HCT116 (cell line): ENCODE data around the gene BHMT. TPM values are rescaled to one million over a fixed set of nuclear protein-coding genes. Genes with fewer than 3 reads are reported as not detected.

Source experiments
- ATAC-seq: fragments of 200-7000 bp; cut with Tn5 transposase; 2 replicates; pipeline ENCODE4 v1.9.1; 2020; ENCODE audit warnings: mild to moderate bottlenecking, moderate library complexity
- BruUV-seq: library from RNA; stranded (reverse); fragments of 400-500 nt; replicated peaks from 2 replicates; lab custom pipeline; 2021; lab: Mats Ljungman, UMichigan
- CTCF ChIA-PET: fragments of 300-600 bp; sonication (Branson Sonifier 250); formaldehyde crosslinking; loops from one replicate; lab custom pipeline; 2021; ENCODE audit warnings: antibody characterized with exemption; lab: Charles Lee
- POLR2A ChIA-PET: fragments of 300-600, 350-600 bp; sonication (Branson Sonifier 250); formaldehyde crosslinking; loops from one replicate; lab custom pipeline; 2021; ENCODE audit warnings: antibody characterized with exemption; lab: Charles Lee
- RAD21 ChIA-PET, 2 experiments: fragments of 300-600 bp; sonication (Branson Sonifier 250); formaldehyde crosslinking; loops; one replicate each; lab custom pipeline; 2023; ENCODE audit warnings: low total read pairs in 2 of 2; ENCODE audit not compliant: uncharacterized antibody in 2 of 2, unreplicated experiment in 2 of 2, low non-redundant PET in 1 of 2; lab: Charles Lee
- DNase-seq: peaks from one replicate; pipeline ENCODE4 v3.0.0-alpha.2; 2010; ENCODE audit warnings: low read depth, low spot score
- H2AFZ ChIP-seq: fragments of 200-600 bp; shearing (Covaris generic), sonication (generic); 2 replicates; pipeline ENCODE4 v1.6.1; 2017; ENCODE audit warnings: low read depth, mixed run types, mixed read lengths, antibody characterized with exemption, low read length; ENCODE audit not compliant: poor library complexity, severe bottlenecking
- H3K27ac ChIP-seq: 2 replicates; pipeline ENCODE4 v1.5.1; 2012; ENCODE audit warnings: low read depth, low read length
- H3K27me3 ChIP-seq: fragments of 200-600 bp; sonication (generic); 2 replicates; pipeline ENCODE4 v1.6.1; 2016; ENCODE audit warnings: mixed run types, low read length, mixed read lengths; ENCODE audit not compliant: insufficient read depth
- H3K36me3 ChIP-seq, 2 experiments: fragments of 200-500 bp in 1 of 2; fragments of 200-600 bp in 1 of 2; sonication (Bioruptor generic) in 1 of 2; sonication (generic) in 1 of 2; 2 replicates each; pipeline versions ENCODE4 v1.5.1 to v1.6.1; 2014 to 2016; ENCODE audit warnings: low read length in 2 of 2, inconsistent platforms in 1 of 2, mixed read lengths in 1 of 2, mixed run types in 1 of 2; ENCODE audit not compliant: insufficient read depth in 2 of 2, control insufficient read depth in 1 of 2
- H3K4me1 ChIP-seq, 2 experiments: fragments of 200-600 bp in 1 of 2; sonication (generic) in 1 of 2; 2 replicates each; pipeline versions ENCODE4 v1.5.1 to v1.6.1; 2012 to 2017; ENCODE audit warnings: low read length in 2 of 2, inconsistent platforms in 1 of 2, mild to moderate bottlenecking in 1 of 2, mixed read lengths in 1 of 2, mixed run types in 1 of 2, moderate library complexity in 1 of 2; ENCODE audit not compliant: insufficient read depth in 2 of 2, control insufficient read depth in 1 of 2
- H3K4me2 ChIP-seq: fragments of 200-600 bp; sonication (generic); 2 replicates; pipeline ENCODE4 v1.6.1; 2017; ENCODE audit warnings: mixed run types, low read length, mixed read lengths
- H3K4me3 ChIP-seq, 2 experiments: fragments of 200-600 bp in 1 of 2; sonication (generic) in 1 of 2; replicated peaks in 1 of 2; 2 replicates each; pipeline ENCODE4 v1.5.1; 2011 to 2016; ENCODE audit warnings: low read length in 2 of 2, control low read depth in 1 of 2, low read depth in 1 of 2, mild to moderate bottlenecking in 1 of 2, mixed read lengths in 1 of 2, mixed run types in 1 of 2
- H3K79me2 ChIP-seq: fragments of 200-600 bp; sonication (generic); 2 replicates; pipeline ENCODE4 v1.6.1; 2017; ENCODE audit warnings: mild to moderate bottlenecking, mixed run types, low read length, moderate library complexity, mixed read lengths; ENCODE audit not compliant: insufficient read depth
- H3K9ac ChIP-seq: fragments of 200-600 bp; sonication (generic); 2 replicates; pipeline ENCODE4 v1.6.1; 2016; ENCODE audit warnings: low read length, mixed read lengths
- H3K9me2 ChIP-seq: fragments of 200-600 bp; sonication (generic), shearing (Covaris generic); 2 replicates; pipeline ENCODE4 v1.6.1; 2017; ENCODE audit warnings: mixed run types, mild to moderate bottlenecking, moderate library complexity; ENCODE audit not compliant: insufficient read depth
- H3K9me3 ChIP-seq, 2 experiments: fragments of 200-500 bp in 1 of 2; fragments of 200-600 bp in 1 of 2; sonication (Bioruptor generic) in 1 of 2; sonication (generic) in 1 of 2; 2 replicates each; pipeline ENCODE4 v1.6.1; 2014 to 2017; ENCODE audit warnings: low read length in 2 of 2, mixed read lengths in 2 of 2, inconsistent platforms in 1 of 2, low read depth in 1 of 2, mild to moderate bottlenecking in 1 of 2, mixed run types in 1 of 2, moderate library complexity in 1 of 2; ENCODE audit not compliant: control insufficient read depth in 1 of 2, insufficient read depth in 1 of 2
- H4K20me1 ChIP-seq: fragments of 200-600 bp; sonication (generic), shearing (Covaris generic); 2 replicates; pipeline ENCODE4 v1.6.1; 2017; ENCODE audit warnings: mixed run types, mild to moderate bottlenecking, moderate library complexity; ENCODE audit not compliant: insufficient read depth
- ELF1 ChIP-seq: IDR thresholded peaks from 2 replicates; pipeline ENCODE4 v1.6.1; 2012; ENCODE audit warnings: low read depth, borderline replicate concordance
- EZH2phosphoT487 ChIP-seq: fragments of 200-600 bp; IDR thresholded peaks from 2 replicates; pipeline ENCODE4 v1.6.1; 2018; ENCODE audit warnings: antibody characterized with exemption, borderline replicate concordance
- RAD21 ChIP-seq: IDR thresholded peaks from 2 replicates; pipeline ENCODE4 v1.6.1; 2012; ENCODE audit warnings: low read depth, mild to moderate bottlenecking
- SP1 ChIP-seq: IDR thresholded peaks from 2 replicates; pipeline ENCODE4 v1.6.1; 2012; ENCODE audit warnings: low read depth
- SRF ChIP-seq: IDR thresholded peaks from 2 replicates; pipeline ENCODE4 v1.6.1; 2012; ENCODE audit warnings: low read depth
- TCF7L2 ChIP-seq: IDR thresholded peaks from 2 replicates; pipeline ENCODE4 v1.7.0; 2011; ENCODE audit warnings: borderline replicate concordance, inconsistent platforms; ENCODE audit not compliant: insufficient read depth, insufficient read length; ENCODE audit errors: extremely low read depth
- ZFX ChIP-seq: fragments of 450-650 bp; IDR thresholded peaks from 2 replicates; pipeline ENCODE4 v1.6.1; 2017
- ZNF274 ChIP-seq: fragments of 200-500 bp; sonication (Bioruptor generic); IDR thresholded peaks from 2 replicates; pipeline ENCODE4 v1.6.1; 2014; ENCODE audit warnings: mild to moderate bottlenecking, low read depth, low read length, inconsistent platforms
- intact Hi-C: fragments of 100-400 bp; cut with micrococcal nuclease; formaldehyde crosslinking; loops from 2 replicates; pipeline ENCODE4 v1.10.0; 2022
- total RNA-seq: library from RNA; stranded (reverse); gene quantifications from one replicate; pipeline ENCODE4 v1.2.1, GENCODE V29; 2021; ENCODE audit not compliant: unreplicated experiment
- TF ChIP-seq, protein P1 (sequence below): IDR thresholded peaks from 2 replicates; pipeline ENCODE4 v1.6.1; 2011; ENCODE audit warnings: mild to moderate bottlenecking, low read length, moderate library complexity; ENCODE audit not compliant: insufficient replicate concordance; ENCODE audit errors: extremely low read depth
- TF ChIP-seq, protein P2 (sequence below), 3 experiments: fragments of 200-600 bp in 1 of 3; sonication (generic) in 1 of 3; IDR thresholded peaks in 2 of 3; conservative IDR thresholded peaks in 1 of 3; 2 replicates each; pipeline ENCODE4 v1.5.1; 2012 to 2017; ENCODE audit warnings: low read depth in 2 of 3, low read length in 2 of 3, antibody characterized with exemption in 1 of 3, borderline replicate concordance in 1 of 3, control low read depth in 1 of 3, mild to moderate bottlenecking in 1 of 3, mixed read lengths in 1 of 3, mixed run types in 1 of 3, moderate library complexity in 1 of 3; ENCODE audit not compliant: insufficient read depth in 1 of 3
- TF ChIP-seq, protein P3 (sequence below): IDR thresholded peaks from 2 replicates; pipeline ENCODE4 v1.6.1; 2012

Gene BHMT
- total RNA-seq, 1 experiment from 2014 or later = 0.44 TPM

DNA sequence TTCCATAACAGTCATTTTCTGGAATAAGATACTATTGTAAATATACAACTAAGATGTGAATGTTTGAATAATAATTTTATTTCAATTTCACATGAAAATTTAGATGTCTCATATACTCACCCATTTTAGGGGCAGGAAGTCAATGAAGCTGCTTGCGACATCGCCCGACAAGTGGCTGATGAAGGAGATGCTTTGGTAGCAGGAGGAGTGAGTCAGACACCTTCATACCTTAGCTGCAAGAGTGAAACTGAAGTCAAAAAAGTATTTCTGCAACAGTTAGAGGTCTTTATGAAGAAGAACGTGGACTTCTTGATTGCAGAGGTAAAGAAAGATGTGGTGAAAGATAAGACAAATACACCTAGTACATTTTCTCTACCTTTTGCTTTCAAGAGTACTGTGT lies 8.6 kb downstream of the BHMT start (continued):
- TF ChIP-seq, protein P1, sequence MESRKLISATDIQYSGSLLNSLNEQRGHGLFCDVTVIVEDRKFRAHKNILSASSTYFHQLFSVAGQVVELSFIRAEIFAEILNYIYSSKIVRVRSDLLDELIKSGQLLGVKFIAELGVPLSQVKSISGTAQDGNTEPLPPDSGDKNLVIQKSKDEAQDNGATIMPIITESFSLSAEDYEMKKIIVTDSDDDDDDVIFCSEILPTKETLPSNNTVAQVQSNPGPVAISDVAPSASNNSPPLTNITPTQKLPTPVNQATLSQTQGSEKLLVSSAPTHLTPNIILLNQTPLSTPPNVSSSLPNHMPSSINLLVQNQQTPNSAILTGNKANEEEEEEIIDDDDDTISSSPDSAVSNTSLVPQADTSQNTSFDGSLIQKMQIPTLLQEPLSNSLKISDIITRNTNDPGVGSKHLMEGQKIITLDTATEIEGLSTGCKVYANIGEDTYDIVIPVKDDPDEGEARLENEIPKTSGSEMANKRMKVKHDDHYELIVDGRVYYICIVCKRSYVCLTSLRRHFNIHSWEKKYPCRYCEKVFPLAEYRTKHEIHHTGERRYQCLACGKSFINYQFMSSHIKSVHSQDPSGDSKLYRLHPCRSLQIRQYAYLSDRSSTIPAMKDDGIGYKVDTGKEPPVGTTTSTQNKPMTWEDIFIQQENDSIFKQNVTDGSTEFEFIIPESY = no peak
- no peak for TF ChIP-seq ELF1
- TF ChIP-seq, protein P2, sequence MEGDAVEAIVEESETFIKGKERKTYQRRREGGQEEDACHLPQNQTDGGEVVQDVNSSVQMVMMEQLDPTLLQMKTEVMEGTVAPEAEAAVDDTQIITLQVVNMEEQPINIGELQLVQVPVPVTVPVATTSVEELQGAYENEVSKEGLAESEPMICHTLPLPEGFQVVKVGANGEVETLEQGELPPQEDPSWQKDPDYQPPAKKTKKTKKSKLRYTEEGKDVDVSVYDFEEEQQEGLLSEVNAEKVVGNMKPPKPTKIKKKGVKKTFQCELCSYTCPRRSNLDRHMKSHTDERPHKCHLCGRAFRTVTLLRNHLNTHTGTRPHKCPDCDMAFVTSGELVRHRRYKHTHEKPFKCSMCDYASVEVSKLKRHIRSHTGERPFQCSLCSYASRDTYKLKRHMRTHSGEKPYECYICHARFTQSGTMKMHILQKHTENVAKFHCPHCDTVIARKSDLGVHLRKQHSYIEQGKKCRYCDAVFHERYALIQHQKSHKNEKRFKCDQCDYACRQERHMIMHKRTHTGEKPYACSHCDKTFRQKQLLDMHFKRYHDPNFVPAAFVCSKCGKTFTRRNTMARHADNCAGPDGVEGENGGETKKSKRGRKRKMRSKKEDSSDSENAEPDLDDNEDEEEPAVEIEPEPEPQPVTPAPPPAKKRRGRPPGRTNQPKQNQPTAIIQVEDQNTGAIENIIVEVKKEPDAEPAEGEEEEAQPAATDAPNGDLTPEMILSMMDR (IDR thresholded peaks at IDR 0.05 in 2 of 3, conservative IDR thresholded peaks at IDR 0.05 in 1 of 3; ENCODE audit: borderline replicate concordance in 1 of 3, insufficient read depth in 1 of 3, low read depth in 2 of 3, low read length in 2 of 3) = no peak
- TF ChIP-seq SP1 = no peak

DNA sequence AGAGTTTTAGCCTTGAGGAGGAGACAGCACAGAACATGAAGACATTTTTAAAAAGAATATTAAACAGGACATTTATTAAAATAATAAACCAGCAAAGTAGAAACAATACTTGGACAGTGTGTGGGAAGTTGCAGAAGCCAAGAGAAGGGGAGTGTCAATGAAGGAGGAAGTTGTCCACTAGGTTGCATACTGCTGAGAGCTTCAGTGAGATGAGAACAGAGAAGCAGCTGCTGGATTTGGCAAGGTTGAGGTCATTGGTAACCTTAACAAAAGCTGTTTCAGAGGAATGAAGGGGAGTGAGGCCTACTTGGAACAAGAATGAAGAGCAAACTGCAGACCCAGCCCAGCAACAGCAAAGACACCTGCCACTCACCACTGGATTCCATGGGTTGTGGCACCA lies 11.4 kb downstream of the BHMT start:
- ChIA-PET CTCF (interaction anchor here (2.0 kb wide), 1 partner anchor 10 kb away, joined by 5 read pairs; no protein-coding TSS in a partner anchor), POLR2A (no interaction called here), RAD21 (no interaction called here)
- no peaks in the 10 kb centered on the region for H3K9me2 ChIP-seq
- H3K4me3 ChIP-seq = no peak overlapping the region
- no peak overlapping the region for H3K9ac ChIP-seq
- no TSS peak for BruUV-seq
- no peaks in the 10 kb centered on the region for H3K27me3 ChIP-seq
- DNase-seq = no peak
- TF ChIP-seq, protein P3, sequence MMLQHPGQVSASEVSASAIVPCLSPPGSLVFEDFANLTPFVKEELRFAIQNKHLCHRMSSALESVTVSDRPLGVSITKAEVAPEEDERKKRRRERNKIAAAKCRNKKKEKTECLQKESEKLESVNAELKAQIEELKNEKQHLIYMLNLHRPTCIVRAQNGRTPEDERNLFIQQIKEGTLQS = no peak
- TF ChIP-seq RAD21 (no peak), SP1 (no peak), ZNF274 (no peak), EZH2phosphoT487 (no peak), SRF (no peak), TCF7L2 (no peak), ZFX (no peak)
- no peaks in the 10 kb centered on the region for H3K36me3 ChIP-seq
- no peak for ATAC-seq
- no peaks in the 10 kb centered on the region for H3K4me1 ChIP-seq
- no peak overlapping the region for H3K27ac ChIP-seq
- intact Hi-C loops = loop anchor here (5.0 kb wide), 1 partner anchor 81 kb away; no protein-coding TSS in a partner anchor
- no peak overlapping the region for H2AFZ ChIP-seq
- no peaks in the 10 kb centered on the region for H3K9me3 ChIP-seq
- H3K79me2 ChIP-seq = no peaks in the 10 kb centered on the region
- H3K4me2 ChIP-seq = no peak overlapping the region
- no peaks in the 10 kb centered on the region for H4K20me1 ChIP-seq
